HG02798 (cell line): ENCODE measurements around the gene PIK3R1.
"Not testable (repeated sequence)": the region's sequence is repeated elsewhere in the genome, so short reads cannot be mapped to it uniquely, and the experiment has no call there.

Source experiments
- ATAC-seq: cut with Tn5 transposase; IDR thresholded peaks from one replicate; pipeline ENCODE4 v1.9.1; 2021; ENCODE audit warnings: mild to moderate bottlenecking; ENCODE audit not compliant: unreplicated experiment, poor library complexity

Gene PIK3R1

GRCh38 chr5:68192679-68193060, 22.9 kb upstream of the PIK3R1 start:
- ATAC-seq = no peak

GRCh38 chr5:68193481-68194036, 22.0 kb upstream of the PIK3R1 start:
- no peak for ATAC-seq

- no peak for ATAC-seq
Measured at GRCh38 chr5:68194386-68194785, 21.2 kb upstream of the PIK3R1 start.

- no peak for ATAC-seq
Measured at GRCh38 chr5:68195137-68195536, 20.4 kb upstream of the PIK3R1 start.

GRCh38 chr5:68196876-68197275, 18.7 kb upstream of the PIK3R1 start:
- ATAC-seq = peak; percentile 95

- ATAC-seq = peak; percentile 40
Measured at GRCh38 chr5:68200288-68200687, 15.3 kb upstream of the PIK3R1 start.

GRCh38 chr5:68210654-68211053, 4.9 kb upstream of the PIK3R1 start:
- not testable (repeated sequence) for ATAC-seq

GRCh38 chr5:68214482-68215207, 911 bp upstream of the PIK3R1 start:
- no peak for ATAC-seq

GRCh38 chr5:68215898-68216244, 315 bp downstream of the PIK3R1 start:
- peak; percentile 49 for ATAC-seq

GRCh38 chr5:68216245-68217046, 890 bp downstream of the PIK3R1 start:
- ATAC-seq = peak; percentile 26

GRCh38 chr5:68217047-68217355, 1.4 kb downstream of the PIK3R1 start:
- ATAC-seq = no peak

- ATAC-seq = no peak
Measured at GRCh38 chr5:68217528-68217927, 2.0 kb downstream of the PIK3R1 start.

GRCh38 chr5:68219161-68219816, 3.7 kb downstream of the PIK3R1 start:
- no peak for ATAC-seq

- no peak for ATAC-seq
Measured at GRCh38 chr5:68220260-68220659, 4.7 kb downstream of the PIK3R1 start.

- no peak for ATAC-seq
Measured at GRCh38 chr5:68220914-68221313, 5.4 kb downstream of the PIK3R1 start.

- no peak for ATAC-seq
Measured at GRCh38 chr5:68221488-68221887, 5.9 kb downstream of the PIK3R1 start.

- no peak for ATAC-seq
Measured at GRCh38 chr5:68222310-68222709, 6.8 kb downstream of the PIK3R1 start.

- ATAC-seq = no peak
Measured at GRCh38 chr5:68222824-68223354, 7.3 kb downstream of the PIK3R1 start.

- no peak for ATAC-seq
Measured at GRCh38 chr5:68223904-68224303, 8.3 kb downstream of the PIK3R1 start.

GRCh38 chr5:68224509-68225187, 9.1 kb downstream of the PIK3R1 start:
- no peak for ATAC-seq
